CD14-positive monocyte (primary cell): Measurements from ENCODE around the gene FAM120A. TPM values are rescaled to one million over a fixed set of nuclear protein-coding genes. Genes with fewer than 3 reads are reported as not detected.

ENCODE experiments used
- DNase-seq, 3 donors: peaks; one replicate each; pipeline ENCODE4 v3.0.0-alpha.2; 2011 to 2022
- H2AFZ ChIP-seq: 2 replicates; pipeline ENCODE4 v1.6.0; 2012; ENCODE audit warnings: mild to moderate bottlenecking, low read depth, low read length, inconsistent platforms; ENCODE audit not compliant: insufficient read depth, poor library complexity, severe bottlenecking
- H3K27ac ChIP-seq, 2 donors: 1 replicate in 1 of 2; 2 replicates in 1 of 2; pipeline ENCODE4 v1.5.1; 2012 to 2013; ENCODE audit warnings: low read length in 2 of 2, control low read depth in 1 of 2, inconsistent platforms in 1 of 2, low read depth in 1 of 2, mild to moderate bottlenecking in 1 of 2
- H3K27me3 ChIP-seq, 2 donors: one replicate each; pipeline versions ENCODE4 v1.6.0 to v1.6.1; 2011 to 2013; ENCODE audit warnings: low read length in 2 of 2; ENCODE audit not compliant: control insufficient read depth in 2 of 2, insufficient read depth in 2 of 2
- H3K36me3 ChIP-seq, 2 donors: replicated peaks in 1 of 2; 1 replicate in 1 of 2; 2 replicates in 1 of 2; pipeline versions ENCODE4 v1.5.1 to v1.6.1; 2012 to 2013; ENCODE audit warnings: low read length in 2 of 2, control low read depth in 1 of 2, inconsistent platforms in 1 of 2, mild to moderate bottlenecking in 1 of 2; ENCODE audit not compliant: insufficient read depth in 2 of 2, control insufficient read depth in 1 of 2
- H3K4me1 ChIP-seq, 2 donors: 1 replicate in 1 of 2; 2 replicates in 1 of 2; pipeline versions ENCODE4 v1.5.1 to v1.6.1; 2012 to 2013; ENCODE audit warnings: low read length in 2 of 2, control low read depth in 1 of 2, inconsistent platforms in 1 of 2, mild to moderate bottlenecking in 1 of 2, moderate library complexity in 1 of 2; ENCODE audit not compliant: insufficient read depth in 2 of 2, control insufficient read depth in 1 of 2
- H3K4me2 ChIP-seq: replicated peaks from 2 replicates; pipeline ENCODE3; 2012; ENCODE audit warnings: low read length, moderate library complexity, mild to moderate bottlenecking; ENCODE audit not compliant: poor library complexity, severe bottlenecking; ENCODE audit errors: extremely low read depth
- H3K4me3 ChIP-seq, 3 experiments: fragments of 200-600 bp in 1 of 3; sonication (generic) in 1 of 3; replicated peaks in 1 of 3; 1 replicate in 2 of 3; 2 replicates in 1 of 3; pipeline ENCODE4 v1.5.1; 2011 to 2013; ENCODE audit warnings: low read length in 3 of 3, mild to moderate bottlenecking in 3 of 3, control low read depth in 2 of 3, low read depth in 2 of 3, inconsistent platforms in 1 of 3, moderate library complexity in 1 of 3
- H3K79me2 ChIP-seq: 2 replicates; pipeline ENCODE4 v1.6.0; 2012; ENCODE audit warnings: mild to moderate bottlenecking, control low read depth, inconsistent platforms, low read length, moderate library complexity; ENCODE audit not compliant: insufficient read depth
- H3K9ac ChIP-seq: 2 replicates; pipeline ENCODE4 v1.6.0; 2017; ENCODE audit warnings: low read length, mild to moderate bottlenecking; ENCODE audit not compliant: insufficient read depth, poor library complexity, severe bottlenecking
- H3K9me3 ChIP-seq, 2 donors: replicated peaks in 1 of 2; 1 replicate in 1 of 2; 2 replicates in 1 of 2; pipeline versions ENCODE4 v1.5.1 to v1.6.1; 2012 to 2013; ENCODE audit warnings: low read length in 2 of 2, control low read depth in 1 of 2; ENCODE audit not compliant: control insufficient read depth in 1 of 2, insufficient read depth in 1 of 2
- H4K20me1 ChIP-seq: 2 replicates; pipeline ENCODE4 v1.6.0; 2012; ENCODE audit warnings: mild to moderate bottlenecking, low read length, control low read depth, moderate library complexity; ENCODE audit not compliant: insufficient read depth
- H3K27ac Mint-ChIP-seq, 7 donors: one replicate each; pipeline ENCODE4 v1.8.0; 2020; ENCODE audit warnings: mild to moderate bottlenecking in 7 of 7, mixed read lengths in 7 of 7, moderate library complexity in 6 of 7, inconsistent platforms in 2 of 7
- H3K27me3 Mint-ChIP-seq, 3 donors: one replicate each; pipeline ENCODE4 v1.8.0; 2021 to 2022; ENCODE audit warnings: low read depth in 3 of 3, mild to moderate bottlenecking in 3 of 3, mixed read lengths in 3 of 3, moderate library complexity in 3 of 3, inconsistent platforms in 1 of 3
- H3K36me3 Mint-ChIP-seq, 2 donors: one replicate each; pipeline ENCODE4 v1.8.0; 2020; ENCODE audit warnings: mixed read lengths in 2 of 2, inconsistent platforms in 1 of 2, mild to moderate bottlenecking in 1 of 2
- H3K4me1 Mint-ChIP-seq: one replicate; pipeline ENCODE4 v1.8.0; 2020; ENCODE audit warnings: mild to moderate bottlenecking, mixed read lengths
- H3K4me3 Mint-ChIP-seq, 2 donors: one replicate each; pipeline ENCODE4 v1.8.0; 2020; ENCODE audit warnings: mild to moderate bottlenecking in 2 of 2, mixed read lengths in 2 of 2, moderate library complexity in 1 of 2
- H3K9me3 Mint-ChIP-seq, 7 donors: one replicate each; pipeline ENCODE4 v1.8.0; 2020 to 2022; ENCODE audit warnings: mixed read lengths in 7 of 7, mild to moderate bottlenecking in 6 of 7, moderate library complexity in 6 of 7, inconsistent platforms in 2 of 7
- CTCF ChIP-seq: fragments of 200-600 bp; IDR thresholded peaks from one replicate; pipeline ENCODE4 v1.8.0; 2022; ENCODE audit warnings: antibody characterized with exemption, mild to moderate bottlenecking
- WGBS: methylation state at CpG from one replicate; pipeline ENCODE4 v1.1.5; 2013; ENCODE audit warnings: missing lambda C conversion rate; ENCODE audit not compliant: insufficient coverage; 5-methylcytosine and 5-hydroxymethylcytosine counted together
- intact Hi-C, 2 donors: fragments of 100-400 bp; cut with micrococcal nuclease; formaldehyde crosslinking; loops; one replicate each; pipeline versions ENCODE4 v1.15.0 to v1.15.1; 2023
- polyA plus RNA-seq, 3 donors: library from polyadenylated mRNA; depleted of rRNA in 1 of 3; unstranded in 2 of 3; stranded (reverse) in 1 of 3; fragments of 300-500 nt in 2 of 3; fragments of >200 nt in 1 of 3; fragmentation: Illumina TruSeq in 2 of 3; gene quantifications; 1 replicate in 2 of 3; 2 replicates in 1 of 3; pipeline ENCODE4 v1.2.3, GENCODE V29; 2012 to 2021

FAM120A gene
- polyA plus RNA-seq, 3 donors: 10.4 to 76.6 (median 12.7) TPM

- no peak overlapping the region for H3K27ac ChIP-seq
These were observed 91.6 kb downstream of the FAM120A start for GRCh38 chr9:93543117-93543516.

GRCh38 chr9:93546356-93546755 is 94.9 kb downstream of the FAM120A start:
- Mint-ChIP-seq H3K4me1 (no peaks in the 10 kb centered on the region), H3K4me3 (no peak overlapping the region), H3K36me3 (peaks cover 70 to 90% of the 10 kb centered on the region in 2 donors), H3K27me3 (peaks cover 0 to 2% (median 0%) of the 10 kb centered on the region in 3 donors), H3K27ac (peak overlapping the region in 2 of 7 donors; percentile 6 to 50), H3K9me3 (no peaks in the 10 kb centered on the region)
- H3K9me3 ChIP-seq: no peaks in the 10 kb centered on the region
- intact Hi-C loops: no loop called here
- H3K27me3 ChIP-seq: no peaks in the 10 kb centered on the region
- no peaks in the 10 kb centered on the region for H3K4me1 ChIP-seq
- peaks cover 51% of the 10 kb centered on the region for H4K20me1 ChIP-seq
- no peak for TF ChIP-seq CTCF
- no peak overlapping the region for H2AFZ ChIP-seq
- H3K4me3 ChIP-seq: no peak overlapping the region
- no peak overlapping the region for H3K9ac ChIP-seq
- H3K36me3 ChIP-seq: peaks cover 80 to 96% of the 10 kb centered on the region in 2 donors
- WGBS: 100% methylated on average over 6 of the region's 11 CpGs
- no peak for DNase-seq
- H3K27ac ChIP-seq: no peak overlapping the region
- H3K79me2 ChIP-seq: peaks cover 2% of the 10 kb centered on the region
- H3K4me2 ChIP-seq: no peak overlapping the region

More at GRCh38 chr9:93543117-93543516, 91.6 kb downstream of the FAM120A start:
- no peak overlapping the region for H3K4me3 ChIP-seq
- H3K79me2 ChIP-seq: peaks cover 12% of the 10 kb centered on the region
- H2AFZ ChIP-seq: no peak overlapping the region
- H3K36me3 ChIP-seq: peaks cover 74 to 98% of the 10 kb centered on the region in 2 donors
- Mint-ChIP-seq H3K9me3 (no peaks in the 10 kb centered on the region), H3K27me3 (peaks cover 0 to 2% (median 0%) of the 10 kb centered on the region in 3 donors), H3K4me3 (no peak overlapping the region), H3K4me1 (no peaks in the 10 kb centered on the region), H3K36me3 (peaks cover 68 to 93% of the 10 kb centered on the region in 2 donors), H3K27ac (no peak overlapping the region)
- no peak overlapping the region for H3K4me2 ChIP-seq
- intact Hi-C loops: no loop called here
- DNase-seq: no peak
- WGBS: 98% methylated on average over 6 of the region's 9 CpGs
- TF ChIP-seq CTCF: no peak
- no peaks in the 10 kb centered on the region for H3K27me3 ChIP-seq
- H3K4me1 ChIP-seq: no peaks in the 10 kb centered on the region
- no peaks in the 10 kb centered on the region for H3K9me3 ChIP-seq
- H3K9ac ChIP-seq: no peak overlapping the region
- peaks cover 75% of the 10 kb centered on the region for H4K20me1 ChIP-seq
